MV-4-11 (cell line): ENCODE results near the gene STAC.
"Not testable (repeated sequence)": the region's sequence is repeated elsewhere in the genome, so short reads cannot be mapped to it uniquely, and the experiment has no call there.

Source experiments
- DNase-seq: peaks from one replicate; lab custom pipeline; 2025; lab: John Stamatoyannopoulos, UW

Gene STAC

GRCh38 chr3:36416599-36416998 lies 36.3 kb downstream of the STAC start:
- DNase-seq = no peak

GRCh38 chr3:36417237-36417636 lies 36.9 kb downstream of the STAC start:
- no peak for DNase-seq

GRCh38 chr3:36418296-36418695 lies 38.0 kb downstream of the STAC start:
- no peak for DNase-seq

- peak; percentile 24 for DNase-seq
Observed at GRCh38 chr3:36428445-36428844, 48.1 kb downstream of the STAC start.

- DNase-seq = no peak
Observed at GRCh38 chr3:36429986-36430485, 49.7 kb downstream of the STAC start.

- no peak for DNase-seq
Observed at GRCh38 chr3:36433511-36433910, 53.2 kb downstream of the STAC start.

GRCh38 chr3:36434687-36435426 lies 54.6 kb downstream of the STAC start:
- DNase-seq = peak; percentile 11

GRCh38 chr3:36443028-36443686 lies 62.9 kb downstream of the STAC start:
- DNase-seq = no peak

GRCh38 chr3:36444909-36445308 lies 64.6 kb downstream of the STAC start:
- no peak for DNase-seq

GRCh38 chr3:36446276-36446675 lies 66.0 kb downstream of the STAC start:
- DNase-seq = no peak

- no peak for DNase-seq
Observed at GRCh38 chr3:36447061-36447460, 66.8 kb downstream of the STAC start.

GRCh38 chr3:36451816-36452215 lies 71.5 kb downstream of the STAC start:
- DNase-seq = no peak

GRCh38 chr3:36453213-36453612 lies 72.9 kb downstream of the STAC start:
- not testable (repeated sequence) for DNase-seq

- DNase-seq = not testable (repeated sequence)
Observed at GRCh38 chr3:36453896-36454295, 73.6 kb downstream of the STAC start.

GRCh38 chr3:36455406-36455805 lies 75.1 kb downstream of the STAC start:
- DNase-seq = no peak

- DNase-seq = no peak
Observed at GRCh38 chr3:36456784-36457183, 76.5 kb downstream of the STAC start.

GRCh38 chr3:36457667-36458066 lies 77.4 kb downstream of the STAC start:
- DNase-seq = peak; percentile 28

GRCh38 chr3:36459177-36459576 lies 78.9 kb downstream of the STAC start:
- no peak for DNase-seq

- DNase-seq = no peak
Observed at GRCh38 chr3:36461597-36461996, 81.3 kb downstream of the STAC start.

GRCh38 chr3:36472045-36472444 lies 91.7 kb downstream of the STAC start:
- DNase-seq = peak; percentile 12

GRCh38 chr3:36475558-36475957 lies 95.3 kb downstream of the STAC start:
- DNase-seq = no peak

GRCh38 chr3:36476286-36476942 lies 96.1 kb downstream of the STAC start:
- peak; percentile 39 for DNase-seq

GRCh38 chr3:36477655-36478054 lies 97.4 kb downstream of the STAC start:
- no peak for DNase-seq
